ENCODE data around the gene DHRS2.
A peak's percentile ranks its signal among the peaks of the same experiment; 100 is the strongest.

The DHRS2 gene, protein sequence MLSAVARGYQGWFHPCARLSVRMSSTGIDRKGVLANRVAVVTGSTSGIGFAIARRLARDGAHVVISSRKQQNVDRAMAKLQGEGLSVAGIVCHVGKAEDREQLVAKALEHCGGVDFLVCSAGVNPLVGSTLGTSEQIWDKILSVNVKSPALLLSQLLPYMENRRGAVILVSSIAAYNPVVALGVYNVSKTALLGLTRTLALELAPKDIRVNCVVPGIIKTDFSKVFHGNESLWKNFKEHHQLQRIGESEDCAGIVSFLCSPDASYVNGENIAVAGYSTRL

GRCh38 chr14:23636317-23637211, at the start of gene DHRS2:
TSS of gene DHRS2 (plus strand) at chr14:23636364. CDS start at chr14:23638865, 2,501 bp downstream.
- peaks cover 6% of the 10 kb centered on the region; the same call in 1 of the 2 replicates for H3K4me1 ChIP-seq (ENCODE audit: low read length)
- H2AFZ ChIP-seq (ENCODE audit: low read depth, low read length): no peak within 1 kb of the TSS
- no peak within 1 kb of the TSS for H3K4me2 ChIP-seq (ENCODE audit: low read length)

DNA sequence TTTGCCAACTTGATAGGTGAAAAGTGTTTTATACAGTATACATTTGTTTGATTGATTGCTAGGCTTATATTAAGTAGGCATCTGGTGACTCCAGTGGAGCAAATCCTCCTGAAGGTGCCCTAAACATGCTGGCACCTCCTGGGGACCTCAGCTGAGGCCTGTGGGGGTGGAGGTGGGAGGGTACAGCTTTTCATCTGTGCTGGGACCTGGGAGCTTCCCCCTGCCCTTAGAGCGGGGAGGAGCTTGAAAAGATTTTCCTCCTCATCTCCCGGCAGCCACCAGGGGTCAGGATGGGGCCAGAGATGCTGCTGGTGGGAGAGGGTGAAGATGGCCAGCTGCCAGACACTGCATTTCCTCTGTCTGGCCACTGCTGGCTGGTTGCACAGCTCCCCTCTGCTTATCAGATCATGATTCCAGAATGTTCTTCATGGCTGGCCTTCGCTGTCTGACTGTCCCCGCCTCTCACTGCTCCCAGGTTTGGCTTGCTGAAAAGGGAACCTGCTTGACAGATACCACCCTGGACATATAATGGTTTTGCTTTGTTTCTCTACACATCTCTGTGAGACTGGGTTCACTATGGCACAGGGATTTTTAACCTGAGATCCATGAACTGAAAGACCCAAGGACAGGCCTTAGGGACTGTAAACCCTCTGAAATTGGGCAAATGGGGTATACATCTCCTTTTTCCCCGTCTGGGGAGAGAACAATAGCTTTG, 47.1 kb upstream of the DHRS2 start:
- H3K79me2 ChIP-seq (ENCODE audit: low read length): no peaks in the 10 kb centered on the region
- H3K9ac ChIP-seq (ENCODE audit: low read length): no peak overlapping the region
- peak overlapping the region; percentile 47 for H2AFZ ChIP-seq (ENCODE audit: low read depth, low read length)
- peak overlapping the region; percentile 38 for H3K4me2 ChIP-seq (ENCODE audit: low read length)
- H3K4me1 ChIP-seq (ENCODE audit: low read length): peaks cover 8% of the 10 kb centered on the region
- no peak overlapping the region for H3K27ac ChIP-seq (ENCODE audit: low read length)
- no peaks in the 10 kb centered on the region for H3K9me3 ChIP-seq (ENCODE audit: insufficient read depth, low read length)
- no peaks in the 10 kb centered on the region for H4K20me1 ChIP-seq (ENCODE audit: insufficient read depth, low read length)
- no peaks in the 10 kb centered on the region; the same call in 1 of the 2 replicates for H3K27me3 ChIP-seq (ENCODE audit: low read depth, low read length)
- no peaks in the 10 kb centered on the region for H3K36me3 ChIP-seq (replicated peaks; ENCODE audit: low read depth, low read length)
- no peak overlapping the region for H3K4me3 ChIP-seq (ENCODE audit: low read length)
- TF ChIP-seq EZH2phosphoT487 (IDR thresholded peaks at IDR 0.05; ENCODE audit: low read depth): no peak
- peak; percentile 77 for TF ChIP-seq CTCF (IDR thresholded peaks at IDR 0.05; ENCODE audit: low read depth, low read length)

More at GRCh38 chr14:23636317-23637211, at the start of gene DHRS2:
- no peak within 1 kb of the TSS for H3K9ac ChIP-seq (ENCODE audit: low read length)
- H3K27me3 ChIP-seq (ENCODE audit: low read depth, low read length): no peaks in the 10 kb centered on the region
- H4K20me1 ChIP-seq (ENCODE audit: insufficient read depth, low read length): no peaks in the 10 kb centered on the region
- no peaks in the 10 kb centered on the region for H3K36me3 ChIP-seq (replicated peaks; ENCODE audit: low read depth, low read length)
- TF ChIP-seq EZH2phosphoT487 (IDR thresholded peaks at IDR 0.05; ENCODE audit: low read depth): no peak
- TF ChIP-seq CTCF (IDR thresholded peaks at IDR 0.05; ENCODE audit: low read depth, low read length): no peak
- no peak within 1 kb of the TSS for H3K4me3 ChIP-seq (ENCODE audit: low read length)
- no peaks in the 10 kb centered on the region for H3K79me2 ChIP-seq (ENCODE audit: low read length)
- H3K9me3 ChIP-seq (ENCODE audit: insufficient read depth, low read length): no peaks in the 10 kb centered on the region
- no peak within 1 kb of the TSS for H3K27ac ChIP-seq (ENCODE audit: low read length)

- no peak overlapping the region for H3K9ac ChIP-seq (ENCODE audit: low read length)
- H3K27ac ChIP-seq (ENCODE audit: low read length): no peak overlapping the region
- H2AFZ ChIP-seq (ENCODE audit: low read depth, low read length): peak overlapping the region; percentile 47
- H3K4me1 ChIP-seq (ENCODE audit: low read length): peaks cover 8% of the 10 kb centered on the region
- H3K79me2 ChIP-seq (ENCODE audit: low read length): no peaks in the 10 kb centered on the region
- no peaks in the 10 kb centered on the region for H4K20me1 ChIP-seq (ENCODE audit: insufficient read depth, low read length)
- H3K9me3 ChIP-seq (ENCODE audit: insufficient read depth, low read length): no peaks in the 10 kb centered on the region
- no peak overlapping the region for H3K4me3 ChIP-seq (ENCODE audit: low read length)
- peaks cover 2% of the 10 kb centered on the region; the same call in 1 of the 2 replicates for H3K27me3 ChIP-seq (ENCODE audit: low read depth, low read length)
- TF ChIP-seq CTCF (IDR thresholded peaks at IDR 0.05; ENCODE audit: low read depth, low read length): no peak
- TF ChIP-seq EZH2phosphoT487 (IDR thresholded peaks at IDR 0.05; ENCODE audit: low read depth): no peak
- H3K4me2 ChIP-seq (ENCODE audit: low read length): peak overlapping the region; percentile 38
- no peaks in the 10 kb centered on the region for H3K36me3 ChIP-seq (replicated peaks; ENCODE audit: low read depth, low read length)
Observed at GRCh38 chr14:23589606-23590005, 46.6 kb upstream of the DHRS2 start.

Measured in OCI-LY3 (cell line).